ENCODE data around the gene PIP5KL1. TPM values are rescaled to one million over a fixed set of nuclear protein-coding genes. Genes with fewer than 3 reads are reported as not detected.
A peak's percentile ranks its signal among the peaks of the same experiment; 100 is the strongest.

PIP5KL1 gene
- polyA plus RNA-seq, result 1.1 TPM

GRCh38 chr9:127930231-127931091 is at the start of gene PIP5KL1:
PIP5KL1 (minus strand) TSS chr9:127930777; CDS start chr9:127930752, 25 bp downstream.
- H3K9me3 Mint-ChIP-seq, result peaks cover 0 to 2% (median 0%) of the 10 kb centered on the region in 3 donors
- H3K4me1 Mint-ChIP-seq, result peaks cover 11 to 22% (median 19%) of the 10 kb centered on the region in 3 donors
- peaks cover 1% of the 10 kb centered on the region for H3K27me3 Mint-ChIP-seq
- peaks cover 2% of the 10 kb centered on the region for H3K36me3 Mint-ChIP-seq
- peak within 1 kb of the TSS; percentile 83 to 98 (median 94) for H3K27ac Mint-ChIP-seq
- peak within 1 kb of the TSS; percentile 76 to 94 (median 87) for H3K4me3 Mint-ChIP-seq

GRCh38 chr9:127980060-127980705 is 49.6 kb upstream of the PIP5KL1 start:
- Mint-ChIP-seq H3K27ac (peak overlapping the region; percentile 96 to 99 (median 98)), H3K27me3 (no peaks in the 10 kb centered on the region), H3K4me3 (peak overlapping the region; percentile 89 to 100 (median 98)), H3K4me1 (peaks cover 39 to 53% (median 53%) of the 10 kb centered on the region in 3 donors), H3K9me3 (no peaks in the 10 kb centered on the region), H3K36me3 (peaks cover 4% of the 10 kb centered on the region)

- H3K36me3 Mint-ChIP-seq, result peaks cover 4% of the 10 kb centered on the region
- no peaks in the 10 kb centered on the region for H3K27me3 Mint-ChIP-seq
- H3K4me3 Mint-ChIP-seq, result peak overlapping the region; percentile 89 to 100 (median 98)
- H3K27ac Mint-ChIP-seq, result peak overlapping the region; percentile 96 to 99 (median 98)
- H3K4me1 Mint-ChIP-seq, result peaks cover 41 to 53% (median 52%) of the 10 kb centered on the region in 3 donors
- H3K9me3 Mint-ChIP-seq, result no peaks in the 10 kb centered on the region
These were observed 48.9 kb upstream of the PIP5KL1 start for GRCh38 chr9:127979333-127980059.

- Mint-ChIP-seq H3K9me3 (no peaks in the 10 kb centered on the region), H3K27me3 (no peaks in the 10 kb centered on the region), H3K27ac (peak overlapping the region; percentile 96 to 99 (median 98)), H3K4me3 (peak overlapping the region; percentile 89 to 100 (median 98)), H3K36me3 (peaks cover 4% of the 10 kb centered on the region), H3K4me1 (peaks cover 43 to 56% (median 56%) of the 10 kb centered on the region in 3 donors)
These were observed 48.4 kb upstream of the PIP5KL1 start for GRCh38 chr9:127979015-127979332.

GRCh38 chr9:127977884-127978647 is 47.5 kb upstream of the PIP5KL1 start:
- peaks cover 4% of the 10 kb centered on the region for H3K36me3 Mint-ChIP-seq

GRCh38 chr9:127977009-127977883 is 46.7 kb upstream of the PIP5KL1 start:
- H3K36me3 Mint-ChIP-seq, result peaks cover 4% of the 10 kb centered on the region
- H3K4me3 Mint-ChIP-seq, result peak overlapping the region; percentile 89 to 100 (median 98)
- peak overlapping the region; percentile 84 to 99 (median 95) for H3K27ac Mint-ChIP-seq
- H3K27me3 Mint-ChIP-seq, result no peaks in the 10 kb centered on the region
- no peaks in the 10 kb centered on the region for H3K9me3 Mint-ChIP-seq
- H3K4me1 Mint-ChIP-seq, result peaks cover 34 to 56% (median 49%) of the 10 kb centered on the region in 3 donors

More at GRCh38 chr9:127977884-127978647, 47.5 kb upstream of the PIP5KL1 start:
- Mint-ChIP-seq H3K9me3 (no peaks in the 10 kb centered on the region), H3K4me1 (peaks cover 38 to 56% (median 51%) of the 10 kb centered on the region in 3 donors), H3K27me3 (no peaks in the 10 kb centered on the region), H3K4me3 (peak overlapping the region; percentile 89 to 100 (median 98)), H3K27ac (peak overlapping the region; percentile 85 to 99 (median 95))

GRCh38 chr9:127976498-127976897 is 45.9 kb upstream of the PIP5KL1 start:
- Mint-ChIP-seq H3K27ac (peak overlapping the region; percentile 69 to 99 (median 81)), H3K36me3 (peaks cover 6% of the 10 kb centered on the region), H3K4me1 (peaks cover 33 to 58% (median 52%) of the 10 kb centered on the region in 3 donors), H3K4me3 (peak overlapping the region; percentile 78 to 100 (median 93)), H3K27me3 (no peaks in the 10 kb centered on the region), H3K9me3 (no peaks in the 10 kb centered on the region)

GRCh38 chr9:127975376-127976315 is 45.1 kb upstream of the PIP5KL1 start:
- no peaks in the 10 kb centered on the region for H3K27me3 Mint-ChIP-seq
- peaks cover 36 to 60% (median 56%) of the 10 kb centered on the region in 3 donors for H3K4me1 Mint-ChIP-seq
- peaks cover 6% of the 10 kb centered on the region for H3K36me3 Mint-ChIP-seq
- no peaks in the 10 kb centered on the region for H3K9me3 Mint-ChIP-seq
- peak overlapping the region; percentile 78 to 100 (median 93) for H3K4me3 Mint-ChIP-seq
- H3K27ac Mint-ChIP-seq, result peak overlapping the region; percentile 81 to 99 (median 88)

GRCh38 chr9:127974769-127975261 is 44.2 kb upstream of the PIP5KL1 start:
- peaks cover 42 to 68% (median 63%) of the 10 kb centered on the region in 3 donors for H3K4me1 Mint-ChIP-seq
- no peaks in the 10 kb centered on the region for H3K27me3 Mint-ChIP-seq
- peak overlapping the region; percentile 46 to 99 (median 88) for H3K27ac Mint-ChIP-seq
- peaks cover 7% of the 10 kb centered on the region for H3K36me3 Mint-ChIP-seq
- H3K4me3 Mint-ChIP-seq, result peak overlapping the region; percentile 69 to 100 (median 93)
- H3K9me3 Mint-ChIP-seq, result no peaks in the 10 kb centered on the region

GRCh38 chr9:127974001-127974768 is 43.6 kb upstream of the PIP5KL1 start:
- Mint-ChIP-seq H3K27me3 (no peaks in the 10 kb centered on the region), H3K27ac (peak overlapping the region; percentile 88 to 99 (median 96)), H3K4me3 (peak overlapping the region; percentile 68 to 96 (median 79)), H3K9me3 (no peaks in the 10 kb centered on the region), H3K36me3 (peaks cover 7% of the 10 kb centered on the region), H3K4me1 (peaks cover 46 to 75% (median 66%) of the 10 kb centered on the region in 3 donors)

- Mint-ChIP-seq H3K27me3 (no peaks in the 10 kb centered on the region), H3K4me1 (peaks cover 54 to 83% (median 68%) of the 10 kb centered on the region in 3 donors), H3K9me3 (no peaks in the 10 kb centered on the region), H3K36me3 (peaks cover 3% of the 10 kb centered on the region), H3K27ac (peak overlapping the region; percentile 88 to 99 (median 96)), H3K4me3 (peak overlapping the region; percentile 68 to 96 (median 78))
These were observed 42.8 kb upstream of the PIP5KL1 start for GRCh38 chr9:127973169-127974000.

All from IgD-negative memory B cell (primary cell).